ENCODE measurements around the gene VTI1A.
"Not testable (repeated sequence)": the region's sequence is repeated elsewhere in the genome, so short reads cannot be mapped to it uniquely, and the experiment has no call there.

VTI1A gene

GRCh38 chr10:112723876-112724275 lies 276.9 kb downstream of the VTI1A start:
- DNase-seq (ENCODE audit: low spot score): no peak

GRCh38 chr10:112724404-112724991 lies 277.5 kb downstream of the VTI1A start:
- no peak for DNase-seq (ENCODE audit: low spot score)

GRCh38 chr10:112728118-112728883 lies 281.3 kb downstream of the VTI1A start:
- DNase-seq (ENCODE audit: low spot score): no peak

GRCh38 chr10:112728997-112729396 lies 282.0 kb downstream of the VTI1A start:
- DNase-seq (ENCODE audit: low spot score): no peak

GRCh38 chr10:112731450-112731849 lies 284.4 kb downstream of the VTI1A start:
- not testable (repeated sequence) for DNase-seq (ENCODE audit: low spot score)

- no peak for DNase-seq (ENCODE audit: low spot score)
Measured at GRCh38 chr10:112732277-112732921, 285.4 kb downstream of the VTI1A start.

GRCh38 chr10:112735041-112735695 lies 288.2 kb downstream of the VTI1A start:
- no peak for DNase-seq (ENCODE audit: low spot score)

GRCh38 chr10:112738606-112739591 lies 291.9 kb downstream of the VTI1A start:
- DNase-seq (ENCODE audit: low spot score): no peak

GRCh38 chr10:112739592-112740353 lies 292.8 kb downstream of the VTI1A start:
- DNase-seq (ENCODE audit: low spot score): no peak

- DNase-seq (ENCODE audit: low spot score): no peak
Measured at GRCh38 chr10:112741830-112742402, 294.9 kb downstream of the VTI1A start.

GRCh38 chr10:112744181-112745096 lies 297.4 kb downstream of the VTI1A start:
- DNase-seq (ENCODE audit: low spot score): no peak

GRCh38 chr10:112746329-112746728 lies 299.3 kb downstream of the VTI1A start:
- DNase-seq (ENCODE audit: low spot score): no peak

- no peak for DNase-seq (ENCODE audit: low spot score)
Measured at GRCh38 chr10:112750427-112751167, 303.6 kb downstream of the VTI1A start.

- DNase-seq (ENCODE audit: low spot score): no peak
Measured at GRCh38 chr10:112751651-112752050, 304.6 kb downstream of the VTI1A start.

GRCh38 chr10:112752288-112752687 lies 305.3 kb downstream of the VTI1A start:
- no peak for DNase-seq (ENCODE audit: low spot score)

- DNase-seq (ENCODE audit: low spot score): no peak
Measured at GRCh38 chr10:112753961-112754411, 307.0 kb downstream of the VTI1A start.

GRCh38 chr10:112755446-112756234 lies 308.6 kb downstream of the VTI1A start:
- DNase-seq (ENCODE audit: low spot score): no peak

- no peak for DNase-seq (ENCODE audit: low spot score)
Measured at GRCh38 chr10:112756235-112756527, 309.2 kb downstream of the VTI1A start.

All from HuH-7.5 (cell line).